T follicular helper cell (primary cell): ENCODE results near the gene IL3.

Source experiments
- DNase-seq: peaks from one replicate; pipeline ENCODE4 v3.0.0-alpha.2; 2020; ENCODE audit warnings: low read depth

Gene IL3

DNA sequence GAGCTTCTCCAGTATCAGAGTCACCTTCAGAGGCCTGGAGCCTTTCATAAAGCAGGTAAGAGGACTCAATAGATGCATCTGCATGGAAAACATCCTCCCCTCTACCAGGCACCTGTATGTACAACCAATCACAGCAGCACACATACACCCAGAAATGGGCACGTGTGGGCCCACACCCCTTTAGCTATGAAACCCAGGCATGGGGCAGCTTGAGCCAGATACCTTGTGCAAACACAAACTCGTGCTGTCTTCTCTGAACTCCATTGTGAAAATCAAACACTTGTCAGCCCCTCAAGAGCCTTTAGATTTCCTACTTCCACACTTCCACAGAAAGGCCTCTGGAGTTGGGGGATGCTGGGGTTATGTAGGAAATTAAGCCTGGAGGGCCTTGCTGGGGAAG lies 12.1 kb downstream of the IL3 start:
- DNase-seq, result no peak

DNA sequence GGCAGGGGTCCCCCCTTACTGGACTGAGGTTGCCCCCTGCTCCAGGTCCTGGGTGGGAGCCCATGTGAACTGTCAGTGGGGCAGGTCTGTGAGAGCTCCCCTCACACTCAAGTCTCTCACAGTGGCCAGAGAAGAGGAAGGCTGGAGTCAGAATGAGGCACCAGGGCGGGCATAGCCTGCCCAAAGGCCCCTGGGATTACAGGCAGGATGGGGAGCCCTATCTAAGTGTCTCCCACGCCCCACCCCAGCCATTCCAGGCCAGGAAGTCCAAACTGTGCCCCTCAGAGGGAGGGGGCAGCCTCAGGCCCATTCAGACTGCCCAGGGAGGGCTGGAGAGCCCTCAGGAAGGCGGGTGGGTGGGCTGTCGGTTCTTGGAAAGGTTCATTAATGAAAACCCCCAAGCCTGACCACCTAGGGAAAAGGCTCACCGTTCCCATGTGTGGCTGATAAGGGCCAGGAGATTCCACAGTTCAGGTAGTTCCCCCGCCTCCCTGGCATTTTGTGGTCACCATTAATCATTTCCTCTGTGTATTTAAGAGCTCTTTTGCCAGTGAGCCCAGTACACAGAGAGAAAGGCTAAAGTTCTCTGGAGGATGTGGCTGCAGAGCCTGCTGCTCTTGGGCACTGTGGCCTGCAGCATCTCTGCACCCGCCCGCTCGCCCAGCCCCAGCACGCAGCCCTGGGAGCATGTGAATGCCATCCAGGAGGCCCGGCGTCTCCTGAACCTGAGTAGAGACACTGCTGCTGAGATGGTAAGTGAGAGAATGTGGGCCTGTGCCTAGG lies 13.0 kb downstream of the IL3 start, which contains the start of gene CSF2:
CSF2 (plus strand) TSS at position 559 of the 783 bp plus-strand sequence; CDS start at position 594, 35 bp downstream.
- DNase-seq, result no peak

DNA sequence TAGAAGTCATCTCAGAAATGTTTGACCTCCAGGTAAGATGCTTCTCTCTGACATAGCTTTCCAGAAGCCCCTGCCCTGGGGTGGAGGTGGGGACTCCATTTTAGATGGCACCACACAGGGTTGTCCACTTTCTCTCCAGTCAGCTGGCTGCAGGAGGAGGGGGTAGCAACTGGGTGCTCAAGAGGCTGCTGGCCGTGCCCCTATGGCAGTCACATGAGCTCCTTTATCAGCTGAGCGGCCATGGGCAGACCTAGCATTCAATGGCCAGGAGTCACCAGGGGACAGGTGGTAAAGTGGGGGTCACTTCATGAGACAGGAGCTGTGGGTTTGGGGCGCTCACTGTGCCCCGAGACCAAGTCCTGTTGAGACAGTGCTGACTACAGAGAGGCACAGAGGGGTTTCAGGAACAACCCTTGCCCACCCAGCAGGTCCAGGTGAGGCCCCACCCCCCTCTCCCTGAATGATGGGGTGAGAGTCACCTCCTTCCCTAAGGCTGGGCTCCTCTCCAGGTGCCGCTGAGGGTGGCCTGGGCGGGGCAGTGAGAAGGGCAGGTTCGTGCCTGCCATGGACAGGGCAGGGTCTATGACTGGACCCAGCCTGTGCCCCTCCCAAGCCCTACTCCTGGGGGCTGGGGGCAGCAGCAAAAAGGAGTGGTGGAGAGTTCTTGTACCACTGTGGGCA lies 13.8 kb downstream of the IL3 start:
- no peak for DNase-seq

DNA sequence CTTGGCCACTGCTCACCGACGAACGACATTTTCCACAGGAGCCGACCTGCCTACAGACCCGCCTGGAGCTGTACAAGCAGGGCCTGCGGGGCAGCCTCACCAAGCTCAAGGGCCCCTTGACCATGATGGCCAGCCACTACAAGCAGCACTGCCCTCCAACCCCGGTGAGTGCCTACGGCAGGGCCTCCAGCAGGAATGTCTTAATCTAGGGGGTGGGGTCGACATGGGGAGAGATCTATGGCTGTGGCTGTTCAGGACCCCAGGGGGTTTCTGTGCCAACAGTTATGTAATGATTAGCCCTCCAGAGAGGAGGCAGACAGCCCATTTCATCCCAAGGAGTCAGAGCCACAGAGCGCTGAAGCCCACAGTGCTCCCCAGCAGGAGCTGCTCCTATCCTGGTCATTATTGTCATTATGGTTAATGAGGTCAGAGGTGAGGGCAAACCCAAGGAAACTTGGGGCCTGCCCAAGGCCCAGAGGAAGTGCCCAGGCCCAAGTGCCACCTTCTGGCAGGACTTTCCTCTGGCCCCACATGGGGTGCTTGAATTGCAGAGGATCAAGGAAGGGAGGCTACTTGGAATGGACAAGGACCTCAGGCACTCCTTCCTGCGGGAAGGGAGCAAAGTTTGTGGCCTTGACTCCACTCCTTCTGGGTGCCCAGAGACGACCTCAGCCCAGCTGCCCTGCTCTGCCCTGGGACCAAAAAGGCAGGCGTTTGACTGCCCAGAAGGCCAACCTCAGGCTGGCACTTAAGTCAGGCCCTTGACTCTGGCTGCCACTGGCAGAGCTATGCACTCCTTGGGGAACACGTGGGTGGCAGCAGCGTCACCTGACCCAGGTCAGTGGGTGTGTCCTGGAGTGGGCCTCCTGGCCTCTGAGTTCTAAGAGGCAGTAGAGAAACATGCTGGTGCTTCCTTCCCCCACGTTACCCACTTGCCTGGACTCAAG lies 14.6 kb downstream of the IL3 start:
- DNase-seq, result no peak

DNA sequence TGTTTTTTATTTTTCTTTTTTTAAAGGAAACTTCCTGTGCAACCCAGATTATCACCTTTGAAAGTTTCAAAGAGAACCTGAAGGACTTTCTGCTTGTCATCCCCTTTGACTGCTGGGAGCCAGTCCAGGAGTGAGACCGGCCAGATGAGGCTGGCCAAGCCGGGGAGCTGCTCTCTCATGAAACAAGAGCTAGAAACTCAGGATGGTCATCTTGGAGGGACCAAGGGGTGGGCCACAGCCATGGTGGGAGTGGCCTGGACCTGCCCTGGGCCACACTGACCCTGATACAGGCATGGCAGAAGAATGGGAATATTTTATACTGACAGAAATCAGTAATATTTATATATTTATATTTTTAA lies 15.2 kb downstream of the IL3 start:
- DNase-seq, result no peak

DNA sequence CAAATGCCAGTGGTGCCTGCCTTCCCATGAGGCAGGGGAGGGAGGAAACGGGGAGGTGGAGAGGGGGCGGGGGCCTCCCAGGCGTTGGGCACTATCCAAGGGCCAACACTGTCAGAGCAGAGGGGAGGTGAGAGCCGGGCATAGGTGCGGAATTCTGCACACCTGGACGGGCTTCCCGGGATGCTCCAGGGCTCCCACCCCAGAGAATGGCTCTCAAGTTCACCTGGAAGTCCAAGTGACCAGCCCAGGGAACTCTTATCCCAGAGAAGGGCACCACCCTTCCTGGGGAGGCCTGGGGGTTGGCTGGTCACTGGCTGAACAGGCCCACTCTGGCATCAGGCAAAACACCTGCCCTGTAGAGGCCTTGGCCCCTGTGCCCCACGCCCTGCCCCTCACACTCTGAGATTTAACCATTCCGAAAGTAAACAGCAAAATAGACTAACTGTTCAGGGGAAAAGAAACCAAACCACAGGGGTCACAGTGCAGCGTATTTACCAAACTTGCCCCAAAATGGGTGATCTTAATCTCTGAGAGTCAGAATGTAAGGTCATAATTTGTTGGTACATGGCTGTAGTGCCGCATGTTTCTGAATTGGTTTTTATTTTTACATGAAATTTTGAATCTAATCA lies 15.9 kb downstream of the IL3 start:
- DNase-seq, result no peak

DNA sequence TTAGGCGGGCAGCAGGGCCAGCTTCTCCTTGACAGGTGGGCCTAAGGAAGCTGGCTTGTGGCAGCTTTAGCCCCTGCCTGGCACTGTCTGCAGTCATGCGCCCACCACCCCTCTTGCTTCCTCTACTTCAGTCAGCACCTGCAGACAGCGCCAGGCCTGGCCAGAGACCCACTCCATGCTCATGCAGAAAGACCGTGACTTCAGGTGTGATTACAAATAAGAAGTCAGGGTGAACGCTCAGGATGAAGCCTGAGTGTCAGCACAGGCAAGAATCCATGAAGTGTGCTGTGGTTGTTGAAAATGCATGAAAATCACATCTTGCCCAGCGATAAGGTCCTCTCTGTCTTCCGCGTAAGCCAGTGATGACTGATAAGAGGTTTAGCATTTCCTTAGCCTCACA lies 16.5 kb downstream of the IL3 start:
- DNase-seq, result no peak

DNA sequence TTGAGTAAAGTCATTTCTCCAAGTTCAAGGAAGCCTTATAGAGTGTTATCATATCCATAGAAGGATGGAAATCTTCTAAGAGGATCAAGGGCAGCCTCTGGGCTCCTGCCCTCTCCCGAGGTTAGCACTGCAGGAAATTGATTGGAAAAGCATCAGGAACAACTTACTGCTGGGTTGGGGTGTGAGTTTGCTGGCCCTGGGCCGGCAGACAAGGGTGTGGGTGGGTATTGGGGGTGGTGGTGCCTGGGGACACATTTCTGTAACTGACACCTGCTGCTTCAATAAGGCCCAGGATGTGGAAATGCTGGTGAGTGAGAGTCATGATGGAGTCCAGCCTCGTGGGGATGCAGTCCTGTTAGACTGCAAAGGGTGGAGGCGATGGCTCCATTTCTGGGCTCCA lies 18.6 kb downstream of the IL3 start:
- no peak for DNase-seq

DNA sequence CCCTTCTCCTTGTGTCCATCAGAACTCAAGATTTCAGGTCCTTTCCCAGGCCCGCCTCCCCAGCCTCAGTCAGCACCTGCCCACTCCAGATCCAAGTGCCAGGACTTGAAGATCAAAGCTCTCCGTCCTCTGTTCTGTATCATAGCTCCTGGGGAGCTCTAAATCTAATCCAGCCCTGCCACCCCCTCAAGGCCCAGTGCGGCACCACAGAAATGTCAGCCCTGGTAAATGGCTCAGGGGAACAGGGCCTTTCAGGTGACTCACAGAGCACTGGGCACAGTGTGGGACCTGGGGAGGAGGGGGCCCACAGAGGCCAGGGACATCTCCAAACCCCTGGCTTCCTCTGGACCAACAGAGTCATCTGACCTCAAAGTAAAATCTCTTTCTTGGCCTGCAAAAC lies 19.2 kb downstream of the IL3 start:
- no peak for DNase-seq

DNA sequence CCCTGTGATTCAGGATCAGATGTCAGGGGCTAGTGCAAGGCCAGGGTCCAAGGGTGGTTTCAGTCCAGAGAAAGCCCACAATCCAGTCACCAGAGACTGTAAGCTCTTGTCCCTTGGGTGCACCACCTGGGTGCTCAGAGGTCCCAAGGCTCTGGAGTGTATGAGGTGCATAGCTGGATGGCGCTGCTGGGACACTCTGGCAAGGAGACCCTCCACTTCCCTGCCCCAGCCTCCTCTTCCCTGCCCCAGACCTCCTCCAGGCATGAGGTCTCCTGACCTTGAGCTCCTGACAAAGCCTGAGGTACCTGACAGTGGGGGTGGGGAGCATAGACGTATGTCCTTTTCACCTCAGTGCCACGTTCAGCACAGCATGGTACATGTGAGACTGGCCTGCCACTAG lies 20.1 kb downstream of the IL3 start:
- DNase-seq, result no peak

DNA sequence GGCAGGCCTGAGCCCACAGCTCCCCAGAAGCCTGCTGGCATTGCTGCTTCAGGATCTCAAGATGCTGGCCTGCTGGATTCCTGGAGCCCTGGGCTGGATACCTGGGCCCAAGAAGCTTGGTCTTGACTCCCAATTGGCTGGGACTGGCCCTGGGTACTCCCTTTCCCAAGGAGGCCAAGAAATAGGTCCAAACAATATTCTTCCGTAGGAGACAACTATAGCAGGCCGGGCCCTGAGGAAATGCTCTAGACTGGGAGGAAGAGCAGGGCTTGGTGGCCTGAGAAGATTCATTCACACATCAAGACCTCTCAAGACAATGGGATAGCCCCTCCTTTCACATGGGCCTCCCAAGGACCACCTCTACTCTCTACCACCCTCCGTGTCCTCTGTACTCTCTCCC lies 21.0 kb downstream of the IL3 start:
- no peak for DNase-seq

DNA sequence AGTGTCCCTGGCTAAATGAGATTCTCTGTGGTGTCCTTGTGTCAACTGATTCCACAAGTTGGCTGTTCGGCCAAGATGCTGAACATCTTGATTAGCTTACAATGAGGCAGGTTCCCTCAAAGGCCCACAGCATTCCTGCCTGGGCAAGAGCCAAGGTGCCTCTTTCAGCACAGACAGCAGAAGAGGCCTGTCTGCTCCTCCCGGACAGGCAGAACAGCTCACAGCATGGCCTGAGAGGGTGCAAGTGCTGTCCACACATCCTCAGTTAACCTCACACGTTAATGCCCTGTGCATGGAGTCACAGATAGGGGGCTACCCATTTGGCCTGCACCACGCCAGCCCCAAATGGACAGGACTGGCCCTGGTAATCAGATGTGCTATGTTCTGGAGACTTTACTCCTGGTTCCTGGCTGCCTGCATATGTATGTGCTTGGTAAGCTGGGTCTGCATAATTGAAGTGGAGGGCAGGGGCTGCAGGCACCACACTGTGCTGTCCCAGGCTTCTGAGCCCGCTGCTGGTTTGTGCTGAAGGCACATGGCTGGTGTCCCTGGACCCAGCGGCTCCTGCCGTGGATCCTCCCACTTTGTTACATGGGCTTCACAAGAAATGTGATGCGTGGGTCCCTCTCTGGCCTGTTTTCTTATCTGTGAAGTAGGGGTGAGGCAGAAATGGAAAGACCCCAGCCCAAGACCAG lies 22.0 kb downstream of the IL3 start:
- DNase-seq, result no peak

DNA sequence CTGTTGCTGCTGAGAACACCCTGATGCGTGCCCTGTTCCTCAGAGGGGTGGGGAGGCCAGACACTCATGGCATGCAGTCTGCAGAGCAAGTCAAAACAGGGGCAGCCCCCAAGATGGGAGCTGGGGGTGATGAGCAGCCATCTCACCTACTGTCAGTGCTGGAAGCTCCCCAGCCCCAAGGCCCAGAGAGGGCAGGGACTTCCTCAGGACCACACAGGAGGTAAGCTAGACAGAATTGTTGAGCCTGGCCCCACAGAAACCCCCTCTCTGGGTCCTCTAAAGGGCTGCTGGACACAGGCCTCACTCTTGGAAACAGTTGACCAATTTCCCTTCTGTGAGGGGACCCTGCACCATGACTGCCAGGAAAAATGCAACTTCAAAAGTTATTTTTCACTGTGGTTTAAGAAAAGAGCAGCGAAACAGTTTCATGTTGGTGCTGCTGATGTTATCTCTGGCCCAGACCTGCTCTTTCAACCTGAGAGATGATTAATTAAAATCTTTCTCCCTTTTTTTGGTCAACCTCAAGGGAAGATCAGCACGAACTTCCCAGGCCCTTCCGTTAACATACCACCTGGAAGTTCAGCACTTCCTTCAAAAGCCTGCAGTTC lies 22.7 kb downstream of the IL3 start:
- DNase-seq, result no peak

DNA sequence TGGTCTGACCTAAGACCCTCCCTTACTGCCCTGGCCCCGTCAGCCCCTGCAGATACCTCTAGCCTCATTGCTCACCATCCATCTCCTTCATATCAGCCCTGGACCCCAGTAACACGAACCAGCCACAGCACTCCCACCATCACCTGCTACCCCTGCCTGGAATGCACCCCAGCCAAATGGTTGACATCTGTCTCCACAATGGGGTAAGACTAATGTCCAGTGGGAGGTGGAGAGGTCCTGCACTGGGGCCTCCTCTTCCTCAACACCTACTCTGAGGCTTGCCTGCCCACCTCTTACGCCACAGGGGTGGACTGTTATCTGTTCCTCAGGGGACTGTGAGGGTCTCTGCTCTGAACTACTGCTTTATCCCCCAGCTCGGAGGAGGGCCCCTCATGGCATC lies 25.2 kb downstream of the IL3 start:
- no peak for DNase-seq

DNA sequence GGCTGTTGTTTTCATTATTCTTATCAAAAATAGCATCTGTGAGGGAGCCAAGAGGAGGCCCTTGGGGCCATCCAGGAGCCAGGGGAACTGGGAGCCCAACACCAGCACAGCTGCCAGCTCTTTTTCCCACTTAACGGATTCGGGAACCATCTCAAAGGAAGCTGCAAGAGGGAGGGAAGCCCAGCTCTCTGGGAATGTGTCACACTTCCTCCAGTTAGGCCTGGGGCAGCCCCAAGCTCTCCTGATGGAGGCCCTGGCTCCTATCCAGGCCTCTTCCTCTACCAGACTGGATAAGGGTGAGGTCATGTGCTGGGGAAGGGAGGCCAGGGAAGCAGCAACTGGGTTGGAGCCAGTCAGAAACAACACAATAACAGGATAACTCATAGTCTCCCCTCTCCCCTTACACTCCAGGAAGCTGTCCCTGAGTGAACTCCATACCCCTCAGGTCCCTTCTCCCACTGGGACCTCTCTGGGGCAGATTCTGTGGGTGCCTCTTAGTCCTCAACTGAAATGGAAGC lies 25.9 kb downstream of the IL3 start:
- DNase-seq, result no peak

DNA sequence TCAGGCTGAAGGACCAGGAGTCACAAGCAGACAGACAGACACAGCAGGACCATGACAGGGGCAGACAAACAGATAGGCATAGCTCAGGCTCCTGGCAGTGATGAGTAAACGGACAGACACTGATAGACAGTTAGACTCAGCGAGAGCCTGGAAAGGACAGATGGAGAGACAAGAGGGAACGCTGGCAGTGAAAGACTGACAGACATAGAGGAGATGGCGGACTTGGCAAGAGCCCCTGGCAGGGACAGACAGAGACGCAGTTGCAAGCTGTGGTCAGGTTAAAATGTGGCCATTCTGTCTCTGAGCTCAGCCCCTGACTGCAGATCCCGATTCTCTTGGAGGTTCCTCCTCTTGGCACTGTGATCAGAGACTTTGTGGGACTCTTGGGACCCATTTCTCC lies 26.7 kb downstream of the IL3 start:
- no peak for DNase-seq

DNA sequence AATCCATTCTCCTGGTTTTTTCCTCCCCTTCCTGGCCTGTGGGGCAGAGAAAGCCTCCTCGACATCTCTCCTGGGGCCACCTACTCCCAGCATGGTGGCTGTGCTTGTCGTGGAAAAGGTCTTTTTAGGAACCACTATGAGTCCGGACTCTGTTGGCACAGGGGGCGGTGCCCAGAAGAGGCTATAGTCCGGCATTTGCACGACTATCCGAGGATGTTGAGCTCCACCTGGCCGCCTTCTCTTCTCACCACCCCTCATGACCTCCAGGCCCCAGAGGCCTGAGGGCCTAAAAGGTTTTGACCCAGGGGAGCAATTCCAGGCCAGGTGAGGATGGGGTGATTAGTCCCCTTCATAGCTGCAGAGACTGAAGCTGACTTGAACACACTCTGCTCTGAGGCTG lies 27.2 kb downstream of the IL3 start:
- DNase-seq, result no peak

DNA sequence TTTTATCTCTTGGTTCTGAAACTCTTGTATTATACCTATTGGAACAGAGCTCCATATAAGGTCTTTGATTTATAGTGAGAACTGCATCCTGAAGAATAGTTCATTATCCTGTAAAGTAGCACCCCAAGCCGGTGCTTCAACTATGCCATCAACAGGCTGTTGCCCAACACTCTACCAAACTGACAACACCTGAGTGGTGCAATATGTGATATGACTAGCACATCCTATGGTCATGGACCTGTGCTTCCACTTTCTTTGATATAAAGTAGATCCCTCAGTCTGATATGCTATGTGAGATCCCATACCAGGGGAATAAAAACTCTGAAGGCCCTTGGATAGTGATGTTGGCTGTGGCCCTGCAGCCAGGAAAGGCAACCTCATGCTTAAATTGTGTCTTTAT lies 28.9 kb downstream of the IL3 start:
- DNase-seq, result no peak

DNA sequence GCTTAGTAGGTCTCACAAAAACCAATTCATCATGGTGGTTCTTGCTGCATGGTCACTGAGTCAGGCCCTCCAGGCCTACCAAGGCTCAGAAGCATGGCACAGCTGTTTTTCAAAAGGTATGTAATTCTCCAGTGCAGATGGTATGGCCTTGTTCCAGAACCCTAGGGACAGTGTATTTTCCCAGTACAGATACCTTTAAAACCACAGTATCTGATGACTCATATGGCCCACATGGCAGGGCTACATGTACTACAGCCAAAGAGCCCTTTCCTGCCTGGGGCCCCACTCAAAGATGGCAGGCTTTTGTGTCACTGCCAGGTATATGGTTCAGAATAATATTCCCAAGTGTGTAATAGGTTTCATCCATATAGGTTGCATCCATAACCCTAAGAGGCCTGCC lies 29.7 kb downstream of the IL3 start:
- no peak for DNase-seq

DNA sequence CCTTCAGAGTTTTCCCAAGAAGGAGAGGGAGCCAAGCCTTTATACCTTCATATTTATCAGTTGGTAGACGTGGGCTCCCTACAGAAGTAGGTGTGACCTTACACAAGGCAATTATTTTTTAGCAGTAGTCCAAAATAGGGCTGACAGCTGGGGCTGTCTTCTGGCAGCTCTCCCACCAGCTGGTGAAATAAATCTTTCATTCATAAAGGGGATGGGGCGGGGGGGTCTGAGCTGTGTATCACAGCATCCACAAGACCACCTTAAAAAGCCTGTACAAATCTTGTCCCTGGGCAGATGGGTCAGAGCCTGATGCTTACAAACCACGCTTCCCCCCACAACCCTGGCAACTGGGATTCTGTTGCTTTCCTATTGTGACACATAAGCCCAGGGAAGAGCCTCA lies 32.8 kb downstream of the IL3 start:
- DNase-seq, result no peak
